ENCODE data around the gene IL1RAPL2.

IL1RAPL2 gene

DNA sequence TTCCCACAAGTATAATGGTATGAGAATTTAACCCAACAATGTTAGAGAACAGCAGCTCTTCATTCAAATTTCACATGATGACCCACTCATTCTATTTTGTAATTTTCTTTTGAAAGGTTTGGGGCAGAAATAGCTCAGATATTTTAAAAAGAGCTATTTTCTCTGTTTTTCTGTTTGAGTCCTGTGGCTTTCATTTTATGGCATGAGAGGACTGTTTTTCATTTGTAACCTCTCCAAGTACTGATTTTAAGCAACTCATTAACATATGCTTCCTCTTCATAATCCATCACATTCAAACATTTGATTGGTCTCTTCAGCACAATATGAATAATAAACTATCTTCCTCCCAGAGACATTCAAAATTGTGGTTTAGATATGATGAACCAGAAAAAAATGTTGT, 783.5 kb downstream of the IL1RAPL2 start:
- in situ Hi-C loops (cut with HindIII; ENCODE audit: low sequenced_read_pairs) = no loop called here

- in situ Hi-C loops (cut with HindIII; ENCODE audit: low sequenced_read_pairs) = no loop called here
Measured at GRCh38 chrX:105375816-105376215, 809.8 kb downstream of the IL1RAPL2 start.

GRCh38 chrX:105424729-105425128, 858.7 kb downstream of the IL1RAPL2 start:
- in situ Hi-C loops (cut with HindIII; ENCODE audit: low sequenced_read_pairs) = no loop called here

DNA sequence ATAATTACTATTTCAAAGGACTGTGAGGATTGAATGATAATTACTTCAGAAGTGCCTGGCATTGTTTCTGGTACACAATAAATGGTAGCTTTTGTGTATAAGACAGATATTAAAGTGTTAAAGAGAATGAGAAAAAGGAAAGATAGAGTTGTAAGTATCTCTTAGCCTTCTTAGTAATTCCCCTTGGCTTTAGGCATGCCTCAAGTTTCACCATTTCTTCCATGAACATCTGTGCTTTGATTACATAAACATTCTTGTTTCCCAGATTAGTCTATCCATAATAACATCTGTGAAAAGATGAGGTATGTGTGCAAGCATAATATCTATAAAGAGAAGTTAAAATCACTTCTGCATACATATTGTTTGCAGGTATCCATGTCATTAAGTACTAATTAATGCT, 885.4 kb downstream of the IL1RAPL2 start:
- in situ Hi-C loops (cut with HindIII; ENCODE audit: low sequenced_read_pairs) = no loop called here

DNA sequence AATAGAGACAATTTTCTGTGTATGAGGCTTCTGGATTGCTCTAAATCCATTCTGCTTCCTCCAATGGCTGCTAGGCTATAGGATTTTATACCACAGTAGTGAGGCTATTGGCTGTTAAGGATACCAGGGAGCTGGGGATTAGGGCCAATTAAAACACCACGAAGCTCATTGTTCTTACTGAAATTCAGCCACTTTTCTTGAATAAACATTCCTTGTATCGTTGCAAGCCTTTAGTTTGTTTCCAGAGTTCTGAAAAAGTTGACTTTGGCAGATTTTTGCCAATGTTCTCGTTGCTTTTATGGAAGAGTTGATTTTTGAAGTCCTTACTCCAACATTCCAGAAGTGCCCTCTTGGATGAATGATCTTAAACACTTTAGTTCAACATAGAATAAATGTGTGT, 892.8 kb downstream of the IL1RAPL2 start:
- in situ Hi-C loops (cut with HindIII; ENCODE audit: low sequenced_read_pairs) = no loop called here

GRCh38 chrX:105460376-105460775, 894.4 kb downstream of the IL1RAPL2 start:
- in situ Hi-C loops (cut with HindIII; ENCODE audit: low sequenced_read_pairs) = no loop called here

- in situ Hi-C loops (cut with HindIII; ENCODE audit: low sequenced_read_pairs) = no loop called here
Measured at GRCh38 chrX:105461016-105461415, 895.0 kb downstream of the IL1RAPL2 start.

DNA sequence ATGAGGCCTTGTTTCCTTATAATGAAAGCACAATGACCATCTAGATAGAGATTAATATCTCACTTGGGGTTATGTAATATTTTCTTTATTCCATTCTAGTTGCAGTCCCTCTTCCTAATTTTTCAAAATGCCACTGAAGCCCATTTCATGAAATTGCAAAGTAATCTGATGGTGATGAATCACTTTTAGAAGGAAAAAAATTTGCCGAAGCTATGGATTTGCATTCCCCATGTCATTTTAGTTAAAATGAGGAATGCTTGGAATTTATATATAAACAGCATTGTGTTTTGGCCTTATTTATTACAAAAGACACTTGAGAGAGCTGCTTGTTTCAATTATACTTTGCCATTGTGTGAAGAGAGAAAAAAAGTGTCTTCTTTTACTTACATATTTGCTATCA, 896.2 kb downstream of the IL1RAPL2 start:
- in situ Hi-C loops (cut with HindIII; ENCODE audit: low sequenced_read_pairs) = no loop called here

DNA sequence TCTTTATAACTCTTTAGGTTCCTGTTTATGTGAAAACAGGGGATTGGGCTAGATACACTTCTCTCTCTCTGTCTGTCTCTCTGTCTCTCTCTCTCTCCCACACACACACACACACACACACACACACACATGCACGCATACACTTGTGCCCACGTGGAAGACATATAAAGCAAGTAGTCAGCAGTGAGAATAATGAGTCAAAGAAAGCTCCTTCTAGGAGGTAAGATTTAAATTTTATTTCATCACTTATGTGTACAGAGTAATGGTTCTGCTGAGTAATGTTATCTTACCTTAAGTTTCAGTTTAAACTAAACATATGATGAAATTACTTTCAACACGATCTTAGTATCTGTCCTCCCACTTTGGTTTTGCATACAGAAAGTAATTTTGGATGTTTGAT, 897.5 kb downstream of the IL1RAPL2 start:
- in situ Hi-C loops (cut with HindIII; ENCODE audit: low sequenced_read_pairs) = no loop called here

GRCh38 chrX:105464618-105465017, 898.6 kb downstream of the IL1RAPL2 start:
- in situ Hi-C loops (cut with HindIII; ENCODE audit: low sequenced_read_pairs) = no loop called here

DNA sequence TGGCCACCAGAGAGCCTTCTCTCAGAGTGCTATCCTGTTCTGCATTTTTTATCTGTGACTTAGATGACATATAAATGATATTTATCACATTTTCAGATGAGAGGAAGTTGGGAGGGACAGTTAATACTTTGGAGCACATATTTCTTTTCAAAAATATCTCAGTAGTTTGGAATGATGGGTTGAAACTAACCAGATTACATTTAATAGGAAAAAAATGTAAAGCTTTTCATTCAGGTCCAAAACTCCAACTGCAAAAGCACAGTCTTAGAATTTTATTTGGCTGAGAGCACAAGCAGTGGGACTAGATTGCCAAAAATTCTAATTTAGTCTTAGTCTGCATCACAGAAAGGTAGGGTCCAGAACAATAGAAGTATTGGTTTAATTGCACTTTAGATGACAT, 902.7 kb downstream of the IL1RAPL2 start:
- in situ Hi-C loops (cut with HindIII; ENCODE audit: low sequenced_read_pairs) = no loop called here

DNA sequence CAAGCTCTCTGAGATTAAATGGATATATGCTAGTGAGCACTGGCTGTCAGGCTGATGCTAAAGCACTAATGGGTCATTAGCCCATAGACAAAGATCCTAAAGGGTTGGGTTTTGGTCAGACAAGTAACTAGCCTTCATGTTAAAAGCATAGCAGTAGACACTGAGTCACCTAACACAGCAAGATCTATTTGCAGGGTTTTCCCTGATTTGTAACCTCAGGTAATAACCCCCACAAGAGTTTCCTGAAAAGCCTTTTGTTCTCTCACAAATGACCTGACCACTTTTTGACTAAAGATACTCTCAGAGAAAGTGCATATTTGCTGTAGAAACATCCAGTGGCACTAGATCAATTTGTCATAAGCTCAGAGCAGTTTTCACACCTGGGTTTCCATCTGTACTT, 905.6 kb downstream of the IL1RAPL2 start:
- in situ Hi-C loops (cut with HindIII; ENCODE audit: low sequenced_read_pairs) = no loop called here

DNA sequence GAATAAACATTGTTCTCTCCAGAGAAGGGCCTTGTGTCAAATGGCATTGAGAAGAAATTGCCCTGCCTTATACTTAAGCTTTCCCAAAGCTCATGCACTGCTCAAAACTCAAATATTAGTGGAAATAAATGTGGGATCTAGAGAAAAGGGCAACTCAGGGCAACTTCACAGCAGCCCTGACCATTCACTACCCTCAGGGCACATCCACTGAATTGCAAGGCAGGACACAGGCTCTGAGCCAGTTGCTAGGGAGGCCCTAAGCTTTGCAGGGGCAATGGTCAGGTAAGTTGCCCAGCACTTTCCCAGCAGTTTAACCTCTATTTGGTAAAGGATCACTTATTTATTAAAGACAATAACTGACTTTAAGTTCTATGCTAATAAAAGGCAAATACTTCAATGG, 909.8 kb downstream of the IL1RAPL2 start:
- in situ Hi-C loops (cut with HindIII; ENCODE audit: low sequenced_read_pairs) = no loop called here

- in situ Hi-C loops (cut with HindIII; ENCODE audit: low sequenced_read_pairs) = no loop called here
Measured at GRCh38 chrX:105477351-105477750, 911.4 kb downstream of the IL1RAPL2 start.

DNA sequence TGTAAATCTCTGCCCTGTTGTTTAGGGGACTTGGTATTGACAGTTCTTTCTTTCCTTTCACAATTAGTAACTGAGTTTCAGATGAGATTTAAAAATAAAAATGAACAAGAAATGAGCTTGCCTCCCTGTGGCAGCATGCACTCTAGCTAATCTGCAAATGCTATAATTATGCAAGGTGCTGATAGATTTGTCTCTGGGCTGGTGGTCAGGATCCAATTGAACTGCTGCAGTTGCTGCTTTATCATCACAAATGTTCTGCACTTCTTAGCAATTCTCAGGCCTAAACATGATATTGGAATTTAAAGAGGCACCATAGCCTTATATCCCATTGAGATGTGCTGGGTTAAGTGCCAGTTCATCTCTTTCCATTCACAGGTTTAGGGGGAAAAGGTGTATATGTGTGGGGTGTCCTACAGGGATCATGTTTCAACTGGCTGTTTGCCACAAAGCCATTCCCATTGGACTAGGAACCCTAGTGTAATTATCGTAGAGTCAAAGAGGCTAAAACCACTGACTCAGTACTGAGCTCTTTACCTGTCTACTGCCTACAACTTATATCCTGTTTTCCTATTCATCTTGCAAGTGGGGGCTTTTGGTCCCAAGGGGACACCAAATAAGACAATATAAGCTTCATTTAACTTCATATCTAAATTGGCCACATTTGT, 914.8 kb downstream of the IL1RAPL2 start:
- in situ Hi-C loops (cut with HindIII; ENCODE audit: low sequenced_read_pairs) = no loop called here

- in situ Hi-C loops (cut with HindIII; ENCODE audit: low sequenced_read_pairs) = no loop called here
Measured at GRCh38 chrX:105483011-105483410, 917.0 kb downstream of the IL1RAPL2 start.

- in situ Hi-C loops (cut with HindIII; ENCODE audit: low sequenced_read_pairs) = no loop called here
Measured at GRCh38 chrX:105488716-105489115, 922.7 kb downstream of the IL1RAPL2 start.

DNA sequence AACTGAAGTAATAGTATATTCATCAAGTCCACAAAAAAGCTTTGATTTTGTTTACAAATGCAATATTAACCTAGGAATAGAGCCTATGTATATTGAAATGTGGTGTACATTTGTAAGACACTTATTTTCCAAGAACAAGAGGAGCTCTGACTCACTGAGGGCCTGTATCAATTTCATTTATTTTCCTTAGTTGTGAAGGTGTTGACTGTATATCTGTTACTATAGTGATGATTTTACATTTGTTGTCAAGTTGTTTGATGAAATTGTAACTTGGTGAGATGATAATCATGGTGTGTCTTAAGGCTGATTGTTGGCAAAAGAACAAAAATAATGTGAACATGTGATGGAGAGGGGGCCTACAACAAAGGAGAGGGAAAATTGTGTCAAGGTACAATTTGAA, 929.4 kb downstream of the IL1RAPL2 start:
- in situ Hi-C loops (cut with HindIII; ENCODE audit: low sequenced_read_pairs) = no loop called here

DNA sequence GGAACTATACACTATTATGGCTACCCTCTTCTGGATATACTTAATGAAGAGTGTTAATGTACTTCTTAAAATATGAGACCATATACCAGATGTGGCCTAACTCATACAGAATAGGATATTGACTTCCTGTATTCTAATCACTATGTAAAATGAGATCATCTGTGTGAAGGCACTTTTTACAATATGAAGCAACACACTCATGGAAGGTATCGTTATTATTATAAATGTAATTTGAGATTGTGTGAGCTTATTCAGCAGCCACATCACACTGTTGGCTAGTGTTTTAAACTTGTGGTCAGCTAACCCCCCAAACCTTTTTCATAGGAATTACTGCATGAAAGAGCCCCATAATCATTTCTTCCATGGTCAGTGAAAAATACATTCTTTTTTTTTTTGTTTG, 936.3 kb downstream of the IL1RAPL2 start:
- in situ Hi-C loops (cut with HindIII; ENCODE audit: low sequenced_read_pairs) = no loop called here

DNA sequence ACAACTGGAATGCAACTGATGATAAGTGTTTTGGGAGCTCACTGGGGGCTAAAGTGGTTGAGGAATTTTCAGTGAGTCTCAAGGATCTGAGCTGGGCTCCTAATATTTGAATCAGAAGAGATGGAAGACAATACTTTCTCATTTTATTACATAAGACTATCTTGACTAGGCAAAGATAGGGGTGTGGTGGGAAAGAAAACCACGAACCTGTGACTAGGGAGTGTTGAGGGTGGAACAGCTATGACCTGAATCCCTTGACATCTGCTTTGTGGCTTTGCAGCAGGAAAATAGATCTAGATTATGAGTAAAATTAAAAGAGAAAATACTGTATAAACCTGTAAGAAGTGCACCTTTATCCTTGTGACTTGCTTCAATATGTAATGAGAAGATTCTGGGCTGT, 949.6 kb downstream of the IL1RAPL2 start:
- in situ Hi-C loops (cut with HindIII; ENCODE audit: low sequenced_read_pairs) = no loop called here

GRCh38 chrX:105526431-105526830, 960.4 kb downstream of the IL1RAPL2 start:
- in situ Hi-C loops (cut with HindIII; ENCODE audit: low sequenced_read_pairs) = no loop called here

- in situ Hi-C loops (cut with HindIII; ENCODE audit: low sequenced_read_pairs) = no loop called here
Measured at GRCh38 chrX:105527759-105528158, 961.8 kb downstream of the IL1RAPL2 start.

DNA sequence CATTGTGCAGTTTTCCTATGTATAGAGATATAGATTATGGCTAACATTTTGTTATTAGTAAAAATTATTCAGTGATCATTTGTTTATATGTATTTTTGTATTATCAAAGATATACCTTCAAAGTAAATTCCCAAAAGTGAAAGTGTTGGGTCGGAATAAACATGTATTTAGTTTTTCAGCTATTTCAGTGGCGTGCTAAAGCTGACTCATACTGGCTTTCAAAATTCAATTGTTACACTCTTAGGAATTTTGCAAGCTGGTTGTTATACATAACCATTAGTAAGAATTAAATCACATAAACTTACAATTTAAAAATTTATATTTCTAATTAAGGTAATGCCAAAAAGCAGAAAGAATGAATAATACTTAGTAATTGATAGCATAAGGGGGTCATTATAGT, 968.0 kb downstream of the IL1RAPL2 start:
- in situ Hi-C loops (cut with HindIII; ENCODE audit: low sequenced_read_pairs) = no loop called here

All from DLD1 (cell line).